Natural killer cell treated with Interleukin-12 subunit alpha and Interleukin-12 subunit beta and Interleukin-15 and Interleukin-18, amount 100 ng/mL, for 72 hours (primary cell): ENCODE data around the gene TBRG4. TPM values are rescaled to one million over a fixed set of nuclear protein-coding genes. Genes with fewer than 3 reads are reported as not detected.

Experiments used
- ATAC-seq, 2 donors: fragments of 150-1000 bp; cut with Tn5 transposase in 1 of 2; sonication (Bioruptor Pico), chemical (Tn5 transposase) in 1 of 2; 2 replicates each; pipeline ENCODE4 v1.10.0; 2021
- DNase-seq: peaks from one replicate; pipeline ENCODE4 v3.0.0; 2022; ENCODE audit warnings: low spot score
- H3K27ac Mint-ChIP-seq, 2 donors: 1 replicate in 1 of 2; 2 replicates in 1 of 2; pipeline ENCODE4 v1.8.0; 2022; ENCODE audit warnings: mixed read lengths in 2 of 2, mild to moderate bottlenecking in 1 of 2, moderate library complexity in 1 of 2
- H3K27me3 Mint-ChIP-seq, 2 donors: 1 replicate in 1 of 2; 2 replicates in 1 of 2; pipeline ENCODE4 v1.8.0; 2022; ENCODE audit warnings: mixed read lengths in 2 of 2
- H3K36me3 Mint-ChIP-seq: one replicate; pipeline ENCODE4 v1.8.0; 2022; ENCODE audit warnings: mixed read lengths
- H3K4me1 Mint-ChIP-seq, 2 donors: 1 replicate in 1 of 2; 2 replicates in 1 of 2; pipeline ENCODE4 v1.8.0; 2022; ENCODE audit warnings: low read depth in 2 of 2, mixed read lengths in 2 of 2, mild to moderate bottlenecking in 1 of 2
- H3K4me3 Mint-ChIP-seq: one replicate; pipeline ENCODE4 v1.8.0; 2022; ENCODE audit warnings: mixed read lengths
- H3K9me3 Mint-ChIP-seq: 2 replicates; pipeline ENCODE4 v1.8.0; 2022; ENCODE audit warnings: mixed read lengths
- total RNA-seq, 2 donors: library from RNA; stranded (reverse); gene quantifications; one replicate each; pipeline ENCODE4 v1.2.3, GENCODE V29; 2022

TBRG4 gene
- total RNA-seq, 2 donors from 2014 or later: 123 to 211 TPM

GRCh38 chr7:45066409-45066808, 45.1 kb downstream of the TBRG4 start:
- Mint-ChIP-seq H3K27me3 (no peaks in the 10 kb centered on the region), H3K36me3 (peaks cover 4% of the 10 kb centered on the region), H3K9me3 (no peaks in the 10 kb centered on the region), H3K4me3 (no peak overlapping the region), H3K27ac (no peak overlapping the region), H3K4me1 (peaks cover 21 to 40% of the 10 kb centered on the region in 2 donors)
- no peak for ATAC-seq
- DNase-seq: no peak

GRCh38 chr7:45065031-45065995, 46.2 kb downstream of the TBRG4 start:
- peaks cover 32 to 49% of the 10 kb centered on the region in 2 donors for H3K4me1 Mint-ChIP-seq
- H3K9me3 Mint-ChIP-seq: no peaks in the 10 kb centered on the region
- ATAC-seq (no peak), DNase-seq (no peak)
- H3K27me3 Mint-ChIP-seq: no peaks in the 10 kb centered on the region
- no peak overlapping the region for H3K4me3 Mint-ChIP-seq
- H3K36me3 Mint-ChIP-seq: peaks cover 9% of the 10 kb centered on the region
- H3K27ac Mint-ChIP-seq: peak overlapping the region in 1 of 2 donors; percentile 44

- Mint-ChIP-seq H3K27me3 (no peaks in the 10 kb centered on the region), H3K4me3 (no peak overlapping the region), H3K4me1 (peaks cover 36 to 49% of the 10 kb centered on the region in 2 donors), H3K27ac (peak overlapping the region; percentile 31 to 67), H3K36me3 (peaks cover 11% of the 10 kb centered on the region), H3K9me3 (no peaks in the 10 kb centered on the region)
- ATAC-seq (no peak), DNase-seq (no peak)
These were observed 47.3 kb downstream of the TBRG4 start for GRCh38 chr7:45064047-45064725.

- Mint-ChIP-seq H3K36me3 (peaks cover 11% of the 10 kb centered on the region), H3K27ac (peak overlapping the region; percentile 22 to 67), H3K4me3 (no peak overlapping the region), H3K9me3 (no peaks in the 10 kb centered on the region), H3K27me3 (no peaks in the 10 kb centered on the region), H3K4me1 (peaks cover 52 to 53% of the 10 kb centered on the region in 2 donors)
- no peak for ATAC-seq
- no peak for DNase-seq
These were observed 49.6 kb downstream of the TBRG4 start for GRCh38 chr7:45061806-45062425.

- no peak overlapping the region for H3K4me3 Mint-ChIP-seq
- ATAC-seq (no peak), DNase-seq (no peak)
- H3K4me1 Mint-ChIP-seq: peaks cover 51 to 53% of the 10 kb centered on the region in 2 donors
- H3K27ac Mint-ChIP-seq: peak overlapping the region; percentile 22 to 67
- peaks cover 11% of the 10 kb centered on the region for H3K36me3 Mint-ChIP-seq
- H3K9me3 Mint-ChIP-seq: no peaks in the 10 kb centered on the region
- no peaks in the 10 kb centered on the region for H3K27me3 Mint-ChIP-seq
These were observed 50.1 kb downstream of the TBRG4 start for GRCh38 chr7:45061352-45061751.

GRCh38 chr7:45060295-45060694, 51.2 kb downstream of the TBRG4 start:
- Mint-ChIP-seq H3K4me1 (peaks cover 48 to 51% of the 10 kb centered on the region in 2 donors), H3K9me3 (no peaks in the 10 kb centered on the region), H3K27ac (peak overlapping the region; percentile 22 to 67), H3K27me3 (no peaks in the 10 kb centered on the region), H3K36me3 (peaks cover 11% of the 10 kb centered on the region), H3K4me3 (no peak overlapping the region)
- DNase-seq: no peak
- no peak for ATAC-seq

- H3K27ac Mint-ChIP-seq: peak overlapping the region; percentile 34 to 72
- H3K9me3 Mint-ChIP-seq: no peaks in the 10 kb centered on the region
- H3K4me1 Mint-ChIP-seq: peaks cover 48 to 59% of the 10 kb centered on the region in 2 donors
- ATAC-seq (no peak), DNase-seq (no peak)
- H3K27me3 Mint-ChIP-seq: no peaks in the 10 kb centered on the region
- peaks cover 7% of the 10 kb centered on the region for H3K36me3 Mint-ChIP-seq
- H3K4me3 Mint-ChIP-seq: no peak overlapping the region
These were observed 53.6 kb downstream of the TBRG4 start for GRCh38 chr7:45057878-45058277.

GRCh38 chr7:45055594-45056219, 55.8 kb downstream of the TBRG4 start:
- Mint-ChIP-seq H3K27ac (no peak overlapping the region), H3K4me3 (no peak overlapping the region), H3K4me1 (peaks cover 44 to 54% of the 10 kb centered on the region in 2 donors)

GRCh38 chr7:45055016-45055415, 56.5 kb downstream of the TBRG4 start:
- Mint-ChIP-seq H3K4me1 (peaks cover 44 to 56% of the 10 kb centered on the region in 2 donors), H3K4me3 (no peak overlapping the region), H3K36me3 (no peaks in the 10 kb centered on the region), H3K9me3 (no peaks in the 10 kb centered on the region), H3K27me3 (no peaks in the 10 kb centered on the region), H3K27ac (peak overlapping the region; percentile 65 to 67)
- DNase-seq (no peak), ATAC-seq (no peak)

More at GRCh38 chr7:45055594-45056219, 55.8 kb downstream of the TBRG4 start:
- DNase-seq (no peak), ATAC-seq (no peak)
- H3K36me3 Mint-ChIP-seq: peaks cover 6% of the 10 kb centered on the region
- no peaks in the 10 kb centered on the region for H3K9me3 Mint-ChIP-seq
- H3K27me3 Mint-ChIP-seq: no peaks in the 10 kb centered on the region

- DNase-seq (no peak), ATAC-seq (no peak)
- Mint-ChIP-seq H3K4me1 (peaks cover 42 to 56% of the 10 kb centered on the region in 2 donors), H3K27me3 (no peaks in the 10 kb centered on the region), H3K4me3 (no peak overlapping the region), H3K9me3 (no peaks in the 10 kb centered on the region), H3K36me3 (no peaks in the 10 kb centered on the region), H3K27ac (peak overlapping the region; percentile 65 to 67)
These were observed 57.1 kb downstream of the TBRG4 start for GRCh38 chr7:45054442-45054841.

- Mint-ChIP-seq H3K9me3 (no peaks in the 10 kb centered on the region), H3K27ac (peak overlapping the region; percentile 19 to 67), H3K4me3 (no peak overlapping the region), H3K27me3 (no peaks in the 10 kb centered on the region), H3K4me1 (peaks cover 42 to 56% of the 10 kb centered on the region in 2 donors), H3K36me3 (no peaks in the 10 kb centered on the region)
- DNase-seq (no peak), ATAC-seq (no peak)
These were observed 57.6 kb downstream of the TBRG4 start for GRCh38 chr7:45053941-45054340.

GRCh38 chr7:45053401-45053800, 58.1 kb downstream of the TBRG4 start:
- peak overlapping the region; percentile 19 to 67 for H3K27ac Mint-ChIP-seq
- DNase-seq (no peak), ATAC-seq (no peak)
- H3K4me3 Mint-ChIP-seq: no peak overlapping the region
- H3K9me3 Mint-ChIP-seq: no peaks in the 10 kb centered on the region
- H3K36me3 Mint-ChIP-seq: no peaks in the 10 kb centered on the region
- peaks cover 40 to 54% of the 10 kb centered on the region in 2 donors for H3K4me1 Mint-ChIP-seq
- H3K27me3 Mint-ChIP-seq: no peaks in the 10 kb centered on the region

- ATAC-seq (no peak), DNase-seq (no peak)
- no peaks in the 10 kb centered on the region for H3K36me3 Mint-ChIP-seq
- no peaks in the 10 kb centered on the region for H3K9me3 Mint-ChIP-seq
- peak overlapping the region in 1 of 2 donors; percentile 63 for H3K27ac Mint-ChIP-seq
- no peak overlapping the region for H3K4me3 Mint-ChIP-seq
- peaks cover 26 to 41% of the 10 kb centered on the region in 2 donors for H3K4me1 Mint-ChIP-seq
- no peaks in the 10 kb centered on the region for H3K27me3 Mint-ChIP-seq
These were observed 59.5 kb downstream of the TBRG4 start for GRCh38 chr7:45052011-45052410.
